Adrenal gland (tissue), 12 donors: Measurements from ENCODE around the gene MEDAG. TPM values are rescaled to one million over a fixed set of nuclear protein-coding genes. Genes with fewer than 3 reads are reported as not detected.

Experiments used
- DNase-seq, 7 donors: peaks; one replicate each; pipeline ENCODE4 v3.0.0-alpha.2; 2019 to 2020
- H3K27ac ChIP-seq, 5 donors: fragments of 200-600 bp; sonication (generic) in 4 of 5; 1 replicate in 3 of 5; 2 replicates in 2 of 5; pipeline versions ENCODE4 v1.5.1 to v1.8.0; 2016 to 2020; ENCODE audit warnings: mild to moderate bottlenecking in 1 of 5
- H3K27me3 ChIP-seq: fragments of 200-600 bp; 2 replicates; pipeline ENCODE4 v1.8.0; 2021
- H3K36me3 ChIP-seq, 2 donors: fragments of 200-600 bp; replicated peaks in 1 of 2; 1 replicate in 1 of 2; 2 replicates in 1 of 2; pipeline versions ENCODE4 v1.5.1 to v1.8.0; 2018 to 2022
- H3K4me1 ChIP-seq, 2 donors: fragments of 200-600 bp; replicated peaks in 1 of 2; 1 replicate in 1 of 2; 2 replicates in 1 of 2; pipeline versions ENCODE4 v1.5.1 to v1.8.0; 2018 to 2021
- H3K4me3 ChIP-seq, 4 donors: fragments of 200-600 bp; sonication (generic) in 3 of 4; one replicate each; pipeline ENCODE4 v1.5.1; 2016 to 2018
- H3K9me3 ChIP-seq, 3 donors: fragments of 200-600 bp; sonication (generic) in 1 of 3; replicated peaks in 1 of 3; 1 replicate in 2 of 3; 2 replicates in 1 of 3; pipeline versions ENCODE4 v1.5.1 to v1.8.0; 2016 to 2021
- CTCF ChIP-seq, 6 experiments: fragments of 450-650 bp in 4 of 6; fragments of 200-600 bp in 2 of 6; sonication (generic) in 1 of 6; IDR thresholded peaks; 1 replicate in 5 of 6; 2 replicates in 1 of 6; pipeline versions ENCODE4 v1.5.1 to v1.8.0; 2016 to 2021; ENCODE audit warnings: antibody characterized with exemption in 6 of 6, mild to moderate bottlenecking in 2 of 6, moderate library complexity in 1 of 6
- POLR2A ChIP-seq, 2 donors: fragments of 450-650 bp; IDR thresholded peaks; one replicate each; pipeline ENCODE4 v1.6.1; 2017; ENCODE audit warnings: antibody characterized with exemption in 2 of 2, mild to moderate bottlenecking in 2 of 2, moderate library complexity in 1 of 2
- WGBS, 4 donors: extraction: QIAGEN DNeasy Blood & Tissue Kit in 2 of 4; methylation state at CpG; one replicate each; pipeline versions ENCODE4 v1.1.5 to v1.1.7; 2013 to 2017; 5-methylcytosine and 5-hydroxymethylcytosine counted together
- intact Hi-C, 2 donors: fragments of 100-400 bp; cut with DNase I; formaldehyde crosslinking; loops; one replicate each; pipeline versions ENCODE4 v1.14.1 to v1.15.0; 2022 to 2023
- polyA plus RNA-seq, 3 donors: library from polyadenylated mRNA; stranded (reverse); fragments of 200-250 nt in 2 of 3; fragments of 350-450 nt in 1 of 3; fragmentation: Illumina TruSeq in 1 of 3; extraction: RNeasy Lipid Tissue Mini Kit (QIAGEN cat#74804) in 1 of 3; gene quantifications; one replicate each; pipeline ENCODE4 v1.2.3, GENCODE V29; 2013 to 2014
- total RNA-seq, 9 donors: library from RNA; depleted of rRNA in 4 of 9; stranded (reverse); fragments of >200 nt in 4 of 9; fragments of 120-200 nt in 1 of 9; fragmentation: NEBNext Ultra II Directional in 1 of 9; extraction: Animal tissue kit (Norgen Biotek cat#: 25700) in 1 of 9; gene quantifications; one replicate each; pipeline versions ENCODE4 v1.1.0 to v1.2.4, GENCODE V29; 2013 to 2023
- donor health status: healthy with polysubstance abuse.
- donor health status: Bipolar disorder and iron deficiency.
- donor health status: DM: yes; HTN: yes; CAD: no.
- donor health status: DM: no; HTN: no; CAD: no.
- donor health status: DM: no; HTN: no; CAD: no.
- donor health status: DM: yes; HTN: yes; CAD: no.

MEDAG gene
- total and polyA plus RNA-seq, 12 donors = 0.72 to 19.8 (median 3.2) TPM

- peaks cover 14 to 28% of the 10 kb centered on the region in 2 donors for H3K4me1 ChIP-seq
- H3K27me3 ChIP-seq = no peaks in the 10 kb centered on the region
- WGBS, 4 donors = 73 to 75% (median 74%) methylated on average over 2 of the region's 2 CpGs
- TF ChIP-seq POLR2A (IDR thresholded peaks at IDR 0.05) (no peak), CTCF (IDR thresholded peaks at IDR 0.05) (no peak)
- H3K9me3 ChIP-seq = no peaks in the 10 kb centered on the region
- intact Hi-C loops = no loop called here
- peak in 1 of 7 donors; percentile 34 for DNase-seq
- peak overlapping the region in 4 of 5 donors; percentile 24 to 81 (median 65) for H3K27ac ChIP-seq
- no peaks in the 10 kb centered on the region for H3K36me3 ChIP-seq
- no peak overlapping the region for H3K4me3 ChIP-seq
Measured at GRCh38 chr13:30880151-30880855, 25.8 kb upstream of the MEDAG start.

- peak; percentile 32 to 84 (median 58) for DNase-seq
- Histone ChIP-seq H3K4me1 (peaks cover 14 to 28% of the 10 kb centered on the region in 2 donors), H3K27me3 (no peaks in the 10 kb centered on the region), H3K27ac (peak overlapping the region in 4 of 5 donors; percentile 11 to 81 (median 65)), H3K9me3 (no peaks in the 10 kb centered on the region), H3K36me3 (no peaks in the 10 kb centered on the region), H3K4me3 (no peak overlapping the region)
- TF ChIP-seq CTCF (IDR thresholded peaks at IDR 0.05) (no peak), POLR2A (IDR thresholded peaks at IDR 0.05) (no peak)
- intact Hi-C loops = no loop called here
- 15 to 41% (median 25%) methylated on average over 4 of the region's 4 CpGs for WGBS, 4 donors
Measured at GRCh38 chr13:30880856-30881155, 25.3 kb upstream of the MEDAG start.

DNA sequence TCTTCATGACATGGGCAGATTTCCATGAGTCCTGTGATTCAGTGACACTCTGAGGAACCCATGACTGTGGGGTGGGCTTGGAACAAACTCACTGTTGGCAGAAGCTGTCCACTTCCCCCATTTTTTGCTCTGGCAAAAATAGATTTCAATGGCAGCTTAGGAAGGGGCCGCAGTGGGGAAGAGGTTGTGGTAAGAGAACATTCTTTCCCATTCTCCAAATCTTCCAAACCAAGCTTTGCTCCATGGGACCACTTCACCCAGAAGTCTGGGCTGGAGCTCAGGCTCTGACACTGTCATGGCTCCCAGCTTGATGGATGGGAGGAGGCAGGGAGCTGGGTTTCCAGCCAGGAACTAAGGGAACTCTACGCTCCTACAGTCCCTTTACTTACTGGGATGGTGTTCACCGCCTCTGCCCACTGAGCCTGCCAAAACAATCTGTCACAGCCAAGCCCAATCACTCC, 24.9 kb upstream of the MEDAG start:
- Histone ChIP-seq H3K4me1 (peaks cover 14 to 28% of the 10 kb centered on the region in 2 donors), H3K27me3 (no peaks in the 10 kb centered on the region), H3K9me3 (no peaks in the 10 kb centered on the region), H3K4me3 (no peak overlapping the region), H3K36me3 (no peaks in the 10 kb centered on the region), H3K27ac (peak overlapping the region in 4 of 5 donors; percentile 11 to 81 (median 65))
- 45 to 68% (median 60%) methylated on average over 3 of the region's 3 CpGs for WGBS, 4 donors
- intact Hi-C loops = no loop called here
- no peak for TF ChIP-seq CTCF (IDR thresholded peaks at IDR 0.05)
- TF ChIP-seq POLR2A (IDR thresholded peaks at IDR 0.05) = no peak
- DNase-seq = peak in 6 of 7 donors; percentile 34 to 76 (median 55)

GRCh38 chr13:30882026-30882850, 23.8 kb upstream of the MEDAG start:
- Histone ChIP-seq H3K4me3 (no peak overlapping the region), H3K4me1 (peaks cover 14 to 28% of the 10 kb centered on the region in 2 donors), H3K9me3 (no peaks in the 10 kb centered on the region), H3K27ac (peak overlapping the region in 2 of 5 donors; percentile 33 to 80), H3K27me3 (no peaks in the 10 kb centered on the region), H3K36me3 (no peaks in the 10 kb centered on the region)
- intact Hi-C loops = no loop called here
- no peak for DNase-seq
- WGBS, 4 donors = 64 to 71% (median 68%) methylated on average over 8 of the region's 8 CpGs
- no peak for TF ChIP-seq POLR2A (IDR thresholded peaks at IDR 0.05)
- no peak for TF ChIP-seq CTCF (IDR thresholded peaks at IDR 0.05)
